ENCODE measurements around the gene JSRP1.

Gene JSRP1

DNA sequence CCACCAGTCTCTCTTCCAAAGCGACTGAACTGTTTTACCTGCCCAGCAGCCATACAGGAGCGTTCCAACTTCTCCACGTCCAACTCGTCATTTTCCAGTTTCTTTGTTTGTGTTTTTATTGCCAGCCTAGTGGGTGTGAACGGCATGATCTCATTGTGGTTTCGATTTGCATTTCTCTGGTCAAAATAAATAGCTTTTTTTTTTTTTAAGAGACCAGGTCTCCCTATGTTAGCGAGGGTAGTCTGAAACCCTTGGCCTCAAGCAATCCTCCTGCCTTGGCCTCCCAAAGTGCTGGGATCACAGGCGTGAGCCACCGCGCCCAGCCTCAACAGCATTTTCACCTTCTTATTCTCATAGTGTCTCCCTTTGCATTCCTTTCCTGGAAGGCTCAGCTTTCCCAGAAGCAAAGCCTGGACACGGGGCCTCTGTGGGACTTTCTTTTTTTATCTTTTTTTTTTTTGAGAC, 4.2 kb upstream of the JSRP1 start:
- TF ChIP-seq BHLHE40 (IDR thresholded peaks at IDR 0.05; ENCODE audit: borderline replicate concordance) (no peak), ZNF384 (IDR thresholded peaks at IDR 0.05) (0 out of 2 replicates have a peak, but pooled peaks have one; percentile 16), L3MBTL2 (conservative IDR thresholded peaks at IDR 0.05) (no peak), HDGF (IDR thresholded peaks at IDR 0.05; ENCODE audit: borderline replicate concordance) (no peak)
- CTCF ChIA-PET, result interaction anchor here (0.6 to 1.3 kb wide), 3 partner anchors 12 to 258 kb away, joined by 3 to 5 read pairs (median 4); no protein-coding TSS in a partner anchor
- POLR2A ChIA-PET, result interaction anchor here (0.8 to 1.4 kb wide), 3 partner anchors 10 to 13 kb away, joined by 4 to 6 read pairs (median 5); no protein-coding TSS in a partner anchor
- no peak for DNase-seq (ENCODE audit: extremely low spot score)

DNA sequence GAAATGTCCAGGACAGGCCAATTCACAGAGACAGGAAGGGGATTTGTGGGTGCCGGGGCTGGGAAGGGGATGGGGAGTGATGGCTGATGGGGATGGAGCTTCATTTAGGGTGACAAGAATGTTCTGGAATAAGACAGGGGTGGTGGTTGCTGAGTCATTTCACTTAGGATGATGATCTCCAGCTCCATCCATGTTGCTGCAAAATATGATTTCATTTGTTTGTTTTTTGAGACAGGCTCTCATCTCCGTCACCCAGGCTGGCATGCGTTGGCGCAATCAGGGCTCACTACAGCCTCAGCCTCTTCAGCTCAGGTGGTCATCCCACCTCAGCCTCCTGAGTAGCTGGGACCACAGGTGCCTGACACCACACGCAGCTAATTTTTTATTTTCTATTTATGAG, 3.1 kb upstream of the JSRP1 start:
- TF ChIP-seq, protein P1, sequence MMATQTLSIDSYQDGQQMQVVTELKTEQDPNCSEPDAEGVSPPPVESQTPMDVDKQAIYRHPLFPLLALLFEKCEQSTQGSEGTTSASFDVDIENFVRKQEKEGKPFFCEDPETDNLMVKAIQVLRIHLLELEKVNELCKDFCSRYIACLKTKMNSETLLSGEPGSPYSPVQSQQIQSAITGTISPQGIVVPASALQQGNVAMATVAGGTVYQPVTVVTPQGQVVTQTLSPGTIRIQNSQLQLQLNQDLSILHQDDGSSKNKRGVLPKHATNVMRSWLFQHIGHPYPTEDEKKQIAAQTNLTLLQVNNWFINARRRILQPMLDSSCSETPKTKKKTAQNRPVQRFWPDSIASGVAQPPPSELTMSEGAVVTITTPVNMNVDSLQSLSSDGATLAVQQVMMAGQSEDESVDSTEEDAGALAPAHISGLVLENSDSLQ (IDR thresholded peaks at IDR 0.05), result no peak
- no peak for TF ChIP-seq FOXA1 (IDR thresholded peaks at IDR 0.05)
- no peak for TF ChIP-seq SUZ12 (IDR thresholded peaks at IDR 0.05)
- TF ChIP-seq ELF4 (IDR thresholded peaks at IDR 0.05), result no peak
- no peak for TF ChIP-seq ZNF384 (IDR thresholded peaks at IDR 0.05)
- TF ChIP-seq BHLHE40 (IDR thresholded peaks at IDR 0.05; ENCODE audit: borderline replicate concordance), result no peak
- no peak for TF ChIP-seq NFRKB (IDR thresholded peaks at IDR 0.05)
- no peak for TF ChIP-seq L3MBTL2 (conservative IDR thresholded peaks at IDR 0.05)
- TF ChIP-seq TARDBP (IDR thresholded peaks at IDR 0.05), result no peak
- TF ChIP-seq FOXK2 (IDR thresholded peaks at IDR 0.05), result no peak
- no peak for TF ChIP-seq SP1 (IDR thresholded peaks at IDR 0.05)
- TF ChIP-seq ARNT (IDR thresholded peaks at IDR 0.05), result no peak
- POLR2A ChIA-PET, result interaction anchor here (0.6 to 1.4 kb wide), 4 partner anchors 9 to 22 kb away, joined by 3 to 6 read pairs (median 4); no protein-coding TSS in a partner anchor

DNA sequence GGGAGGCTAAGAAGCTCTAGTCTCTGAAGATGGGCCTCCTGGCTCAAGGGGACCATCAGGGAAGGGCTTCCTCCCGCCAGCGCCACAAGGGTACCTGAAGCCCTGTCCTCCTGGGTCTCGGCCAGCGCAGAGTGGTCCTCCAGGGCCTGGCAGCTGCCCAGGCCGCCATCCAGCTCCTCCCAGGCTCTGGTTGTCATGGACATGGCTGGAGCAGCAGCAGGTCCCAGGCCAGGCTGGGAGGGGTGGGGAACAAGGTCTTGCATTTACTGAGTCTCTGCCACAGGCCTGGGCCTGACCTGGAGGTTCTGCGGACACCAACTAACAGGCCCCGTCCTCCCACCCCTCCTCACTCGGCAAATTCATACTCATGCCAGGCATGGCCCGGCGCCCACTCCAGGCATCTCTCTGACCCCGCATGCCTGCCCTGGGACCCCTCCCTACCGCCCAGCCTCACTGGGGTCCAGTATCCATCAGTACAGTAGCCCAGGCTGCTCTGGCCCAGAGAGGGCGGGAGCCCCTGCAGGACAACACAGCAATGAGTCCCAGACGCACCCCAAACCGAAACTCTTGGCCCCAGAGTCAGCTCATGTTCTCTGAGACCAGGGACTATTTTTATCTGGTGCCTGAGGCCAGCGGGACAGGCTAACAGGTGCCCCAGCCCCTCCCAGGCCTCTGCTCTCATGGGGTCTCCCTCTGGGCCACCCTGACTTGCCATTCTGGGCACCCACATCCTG, 938 bp downstream of the JSRP1 start:
- no peak for DNase-seq (ENCODE audit: extremely low spot score)
- POLR2A ChIA-PET, result no interaction called here
- no peak for TF ChIP-seq CTBP1 (IDR thresholded peaks at IDR 0.05; ENCODE audit: borderline replicate concordance)
- no peak for TF ChIP-seq FOXK2 (IDR thresholded peaks at IDR 0.05)
- TF ChIP-seq HDGF (IDR thresholded peaks at IDR 0.05; ENCODE audit: borderline replicate concordance), result no peak
- TF ChIP-seq SP1 (IDR thresholded peaks at IDR 0.05), result no peak
- TF ChIP-seq LEF1 (IDR thresholded peaks at IDR 0.05; ENCODE audit: borderline replicate concordance), result no peak
- CTCF ChIA-PET, result no interaction called here

More for the DNA sequence above, 3.1 kb upstream of the JSRP1 start:
- no peak for DNase-seq (ENCODE audit: extremely low spot score)
- CTCF ChIA-PET, result interaction anchor here (0.7 to 0.8 kb wide), 2 partner anchors 14 to 50 kb away, joined by 3 to 4 read pairs; no protein-coding TSS in a partner anchor

DNA sequence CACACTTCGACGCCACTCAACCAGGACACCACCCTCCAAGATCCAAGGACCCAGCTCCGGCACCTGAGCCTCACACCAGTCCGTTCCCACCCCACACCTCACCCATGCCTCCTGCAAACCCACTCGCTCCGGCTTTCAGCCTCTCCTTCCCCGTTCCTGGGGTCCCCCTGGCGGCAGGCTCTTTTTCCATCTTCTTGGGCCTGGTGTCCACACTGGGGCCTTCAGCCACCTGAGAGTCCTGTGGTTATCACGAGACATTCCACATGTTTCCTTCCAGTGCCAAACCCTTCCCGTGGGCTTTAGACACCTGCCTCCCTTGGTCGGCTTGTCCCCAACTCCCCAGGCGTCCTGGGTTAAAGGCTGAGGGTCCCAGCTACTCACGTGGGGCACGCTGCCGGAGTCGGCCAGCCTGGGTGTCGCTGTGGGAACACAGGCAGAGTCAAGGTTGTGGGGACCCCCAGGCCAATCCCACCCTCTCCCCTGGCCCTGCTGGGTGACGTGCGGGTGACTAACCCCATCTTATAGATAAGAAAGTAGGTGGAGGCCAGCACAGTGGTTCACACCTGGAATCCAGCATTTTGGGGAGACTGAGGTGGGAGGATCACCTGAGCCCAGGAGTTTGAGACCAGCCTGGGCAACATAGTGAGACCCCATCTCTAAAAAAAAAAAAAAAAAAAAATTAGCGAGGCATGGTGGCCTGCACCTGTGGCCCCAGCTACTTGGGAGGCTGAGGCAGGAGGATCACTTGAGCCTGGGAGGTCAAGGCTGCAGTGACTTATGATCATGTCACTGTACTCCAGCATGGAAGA, 1.9 kb downstream of the JSRP1 start:
- ChIA-PET POLR2A (interaction anchor here (1.4 kb wide), 1 partner anchor 9 kb away, joined by 3 read pairs; no protein-coding TSS in a partner anchor), CTCF (interaction anchor here (1.7 kb wide), 1 partner anchor 8 kb away, joined by 5 read pairs; no protein-coding TSS in a partner anchor)
- TF ChIP-seq ZNF384 (IDR thresholded peaks at IDR 0.05) (0 out of 2 replicates have a peak, but pooled peaks have one; percentile 46), LEF1 (IDR thresholded peaks at IDR 0.05; ENCODE audit: borderline replicate concordance) (no peak), HDGF (IDR thresholded peaks at IDR 0.05; ENCODE audit: borderline replicate concordance) (no peak)
- no peak for DNase-seq (ENCODE audit: extremely low spot score)

DNA sequence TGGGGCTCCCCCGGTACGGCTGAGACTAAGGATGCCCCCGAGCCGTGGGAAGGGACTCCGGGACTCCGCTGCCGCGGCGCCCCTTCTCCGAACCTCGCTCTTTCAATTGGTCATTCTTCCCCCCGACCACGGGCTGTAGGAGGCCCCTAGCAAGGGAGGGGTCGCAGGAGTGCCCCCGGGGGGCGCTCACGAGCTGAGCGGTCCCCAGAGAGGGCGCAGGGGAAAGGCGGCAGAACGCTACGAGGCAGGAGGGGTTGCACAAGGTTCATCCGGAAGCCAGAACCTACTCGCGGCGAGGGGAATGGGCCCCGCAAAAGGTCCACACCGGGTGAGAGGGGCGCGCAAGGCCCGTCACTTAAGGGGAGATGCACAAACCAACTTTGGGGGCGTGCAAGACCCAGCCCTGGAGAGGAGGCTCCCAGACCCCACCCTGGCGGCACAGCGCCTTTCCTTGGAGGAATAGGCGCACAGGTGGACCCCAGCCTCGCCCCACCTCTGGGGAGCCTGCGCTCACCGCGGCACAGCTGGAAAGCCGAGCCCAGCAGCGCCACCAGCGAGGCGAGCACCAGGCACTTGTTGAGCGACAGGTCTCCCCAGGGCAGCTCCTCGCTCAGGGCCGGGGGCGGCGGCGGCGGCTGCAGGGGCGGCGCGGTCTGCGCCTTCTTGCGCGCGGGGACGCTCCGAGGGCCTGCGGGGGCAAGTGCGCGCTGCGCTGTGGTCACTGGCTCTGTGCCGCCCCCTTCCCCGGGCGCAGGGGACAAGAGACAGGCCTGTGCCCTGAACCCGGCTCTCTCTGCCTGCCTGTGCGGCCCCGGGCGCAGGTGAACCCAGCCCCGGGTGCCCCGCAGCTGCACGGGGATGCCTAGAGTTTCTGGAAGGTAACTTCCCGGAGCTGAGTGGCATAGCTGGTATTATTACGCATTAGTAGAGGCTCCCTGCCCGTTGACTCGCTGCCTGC, 2.8 kb downstream of the JSRP1 start:
- CTCF ChIA-PET, result interaction anchor here (0.5 to 1.7 kb wide), 4 partner anchors 9 to 56 kb away, joined by 3 to 5 read pairs (median 4); no protein-coding TSS in a partner anchor
- POLR2A ChIA-PET, result interaction anchor here (1.4 kb wide), 1 partner anchor 8 kb away, joined by 3 read pairs; no protein-coding TSS in a partner anchor
- DNase-seq (ENCODE audit: extremely low spot score), result no peak
- TF ChIP-seq ARNT (IDR thresholded peaks at IDR 0.05), result no peak
- no peak for TF ChIP-seq NFRKB (IDR thresholded peaks at IDR 0.05)
- TF ChIP-seq SUZ12 (IDR thresholded peaks at IDR 0.05), result no peak
- TF ChIP-seq LEF1 (IDR thresholded peaks at IDR 0.05; ENCODE audit: borderline replicate concordance), result no peak
- no peak for TF ChIP-seq CTBP1 (IDR thresholded peaks at IDR 0.05; ENCODE audit: borderline replicate concordance)
- TF ChIP-seq FOXK2 (IDR thresholded peaks at IDR 0.05), result no peak
- no peak for TF ChIP-seq ZNF384 (IDR thresholded peaks at IDR 0.05)
- TF ChIP-seq SP1 (IDR thresholded peaks at IDR 0.05), result no peak
- no peak for TF ChIP-seq TARDBP (IDR thresholded peaks at IDR 0.05)
- no peak for TF ChIP-seq HDGF (IDR thresholded peaks at IDR 0.05; ENCODE audit: borderline replicate concordance)
- TF ChIP-seq, protein P1 (IDR thresholded peaks at IDR 0.05), result no peak
- no peak for TF ChIP-seq FOXM1 (IDR thresholded peaks at IDR 0.05; ENCODE audit: borderline replicate concordance)
- TF ChIP-seq BHLHE40 (IDR thresholded peaks at IDR 0.05; ENCODE audit: borderline replicate concordance), result no peak

DNA sequence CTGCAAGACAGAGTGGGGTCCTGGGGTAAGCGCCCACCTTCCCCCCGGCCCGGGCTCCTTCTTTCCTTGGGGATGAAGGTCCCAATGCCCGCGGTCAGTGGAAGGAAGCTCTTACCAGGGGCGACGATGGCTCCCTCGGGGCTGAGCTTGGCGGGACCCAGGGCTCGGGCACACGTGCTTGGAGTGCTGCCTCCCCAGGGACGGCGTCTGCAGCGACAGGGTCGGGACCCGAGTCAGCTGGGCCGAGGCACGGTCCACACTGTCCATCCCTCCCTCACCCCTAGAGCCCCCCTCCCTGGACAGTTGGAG, 3.5 kb downstream of the JSRP1 start:
- no peak for TF ChIP-seq ELF4 (IDR thresholded peaks at IDR 0.05)
- TF ChIP-seq ZNF384 (IDR thresholded peaks at IDR 0.05), result no peak
- no peak for TF ChIP-seq ARNT (IDR thresholded peaks at IDR 0.05)
- TF ChIP-seq, protein P1 (IDR thresholded peaks at IDR 0.05), result no peak
- no peak for TF ChIP-seq SP1 (IDR thresholded peaks at IDR 0.05)
- TF ChIP-seq NFRKB (IDR thresholded peaks at IDR 0.05), result no peak
- no peak for TF ChIP-seq FOXA1 (IDR thresholded peaks at IDR 0.05)
- no peak for TF ChIP-seq SUZ12 (IDR thresholded peaks at IDR 0.05)
- CTCF ChIA-PET, result interaction anchor here (0.5 to 1.7 kb wide), 4 partner anchors 9 to 57 kb away, joined by 3 to 5 read pairs (median 4); no protein-coding TSS in a partner anchor
- POLR2A ChIA-PET, result no interaction called here
- no peak for DNase-seq (ENCODE audit: extremely low spot score)

Measured in HEK293T (cell line).